ENCODE measurements around the gene ATP2B2.

The ATP2B2 gene

GRCh38 chr3:10408680-10409079 lies 96.7 kb downstream of the ATP2B2 start:
- no peak overlapping the region for H3K9ac ChIP-seq
- H2AFZ ChIP-seq (ENCODE audit: low read depth), result no peak overlapping the region
- H3K4me2 ChIP-seq, result no peak overlapping the region
- H4K20me1 ChIP-seq (ENCODE audit: insufficient read depth), result no peaks in the 10 kb centered on the region
- H3K27me3 ChIP-seq (ENCODE audit: insufficient read depth, low read depth), result no peaks in the 10 kb centered on the region
- H3K27ac ChIP-seq, result no peak overlapping the region
- TF ChIP-seq CTCF (conservative IDR thresholded peaks at IDR 0.05; ENCODE audit: low read depth, low read length), result no peak
- H3K4me3 ChIP-seq (IDR thresholded peaks at IDR 0.05; ENCODE audit: insufficient read depth, low read depth, low read length), result no peak overlapping the region
- no peaks in the 10 kb centered on the region for H3K4me1 ChIP-seq (ENCODE audit: low read depth, poor library complexity, severe bottlenecking)
- H3K79me2 ChIP-seq (ENCODE audit: insufficient read depth, low read depth), result no peaks in the 10 kb centered on the region
- H3K36me3 ChIP-seq (ENCODE audit: insufficient read depth), result no peaks in the 10 kb centered on the region

DNA sequence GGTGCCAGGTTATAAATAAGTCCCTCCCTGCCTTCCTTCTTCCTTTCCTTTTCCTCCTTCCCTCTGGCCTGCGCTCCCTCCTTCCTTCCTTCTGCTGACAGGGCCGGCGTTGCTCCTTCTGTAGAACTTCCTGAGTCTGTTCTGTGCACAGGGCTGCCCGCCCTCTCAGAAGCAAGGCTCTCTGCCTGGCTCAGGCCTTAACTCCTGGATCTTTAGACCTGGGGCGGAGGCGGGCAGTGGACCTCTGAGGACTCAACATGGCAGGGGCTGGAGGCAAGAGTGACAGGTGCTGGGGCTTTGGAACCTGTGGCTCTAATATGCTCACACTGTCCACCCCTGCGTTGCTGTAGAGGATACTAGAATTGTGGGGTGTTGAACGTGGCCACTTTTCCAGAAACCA lies 98.0 kb downstream of the ATP2B2 start:
- no peak for TF ChIP-seq CTCF (conservative IDR thresholded peaks at IDR 0.05; ENCODE audit: low read depth, low read length)
- Histone ChIP-seq H3K9ac (no peak overlapping the region), H3K4me3 (IDR thresholded peaks at IDR 0.05; ENCODE audit: insufficient read depth, low read depth, low read length) (no peak overlapping the region), H2AFZ (ENCODE audit: low read depth) (no peak overlapping the region), H3K36me3 (ENCODE audit: insufficient read depth) (no peaks in the 10 kb centered on the region), H3K79me2 (ENCODE audit: insufficient read depth, low read depth) (no peaks in the 10 kb centered on the region), H3K27me3 (ENCODE audit: insufficient read depth, low read depth) (no peaks in the 10 kb centered on the region), H3K4me2 (no peak overlapping the region), H4K20me1 (ENCODE audit: insufficient read depth) (no peaks in the 10 kb centered on the region), H3K4me1 (ENCODE audit: low read depth, poor library complexity, severe bottlenecking) (no peaks in the 10 kb centered on the region), H3K27ac (no peak overlapping the region)

DNA sequence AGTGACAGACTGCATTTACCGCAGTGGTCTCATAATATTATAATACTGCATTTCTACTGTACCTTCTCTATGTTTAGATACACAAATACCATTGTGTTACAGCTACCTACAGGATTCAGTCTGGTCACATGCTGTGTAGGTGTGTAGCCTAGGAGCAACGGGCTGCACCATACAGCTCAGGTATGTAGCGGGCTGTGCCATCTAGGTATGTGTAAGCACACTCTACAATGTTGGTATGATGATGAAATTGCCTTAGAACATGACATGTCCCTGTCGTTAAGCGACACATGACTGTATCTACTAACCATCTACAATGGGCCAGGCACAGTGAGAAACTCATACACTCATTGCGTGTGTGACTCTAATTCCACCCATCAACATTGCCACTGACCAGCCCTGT lies 99.0 kb downstream of the ATP2B2 start:
- H3K36me3 ChIP-seq (ENCODE audit: insufficient read depth), result no peaks in the 10 kb centered on the region
- no peaks in the 10 kb centered on the region for H3K79me2 ChIP-seq (ENCODE audit: insufficient read depth, low read depth)
- no peak overlapping the region for H2AFZ ChIP-seq (ENCODE audit: low read depth)
- no peak for TF ChIP-seq CTCF (conservative IDR thresholded peaks at IDR 0.05; ENCODE audit: low read depth, low read length)
- no peaks in the 10 kb centered on the region for H4K20me1 ChIP-seq (ENCODE audit: insufficient read depth)
- H3K4me1 ChIP-seq (ENCODE audit: low read depth, poor library complexity, severe bottlenecking), result no peaks in the 10 kb centered on the region
- H3K4me3 ChIP-seq (IDR thresholded peaks at IDR 0.05; ENCODE audit: insufficient read depth, low read depth, low read length), result no peak overlapping the region
- no peak overlapping the region for H3K4me2 ChIP-seq
- no peaks in the 10 kb centered on the region for H3K27me3 ChIP-seq (ENCODE audit: insufficient read depth, low read depth)
- no peak overlapping the region for H3K9ac ChIP-seq
- H3K27ac ChIP-seq, result no peak overlapping the region

DNA sequence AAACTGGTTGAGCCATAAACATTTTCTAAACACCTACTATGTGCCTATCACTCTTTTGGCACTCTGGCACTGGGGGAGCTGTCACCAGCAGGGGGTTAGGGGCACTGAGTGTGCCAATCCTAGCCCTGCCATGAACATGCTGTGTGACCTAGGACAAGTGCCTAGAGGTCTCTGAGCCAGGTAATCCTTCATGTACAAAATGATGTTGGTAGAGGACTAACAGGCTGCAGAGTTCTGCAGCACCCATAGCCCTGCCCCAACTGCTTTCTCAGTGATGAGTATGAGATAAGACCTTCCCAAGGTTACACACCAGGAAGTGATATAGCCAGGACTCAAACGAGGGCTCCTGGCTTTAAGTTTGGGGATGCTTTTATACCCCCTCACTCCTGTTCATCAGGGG lies 99.6 kb downstream of the ATP2B2 start:
- Histone ChIP-seq H2AFZ (ENCODE audit: low read depth) (no peak overlapping the region), H3K9ac (no peak overlapping the region), H3K4me3 (IDR thresholded peaks at IDR 0.05; ENCODE audit: insufficient read depth, low read depth, low read length) (no peak overlapping the region), H4K20me1 (ENCODE audit: insufficient read depth) (no peaks in the 10 kb centered on the region), H3K79me2 (ENCODE audit: insufficient read depth, low read depth) (no peaks in the 10 kb centered on the region), H3K27me3 (ENCODE audit: insufficient read depth, low read depth) (no peaks in the 10 kb centered on the region), H3K4me1 (ENCODE audit: low read depth, poor library complexity, severe bottlenecking) (no peaks in the 10 kb centered on the region), H3K36me3 (ENCODE audit: insufficient read depth) (no peaks in the 10 kb centered on the region), H3K27ac (no peak overlapping the region), H3K4me2 (no peak overlapping the region)
- TF ChIP-seq CTCF (conservative IDR thresholded peaks at IDR 0.05; ENCODE audit: low read depth, low read length), result no peak

GRCh38 chr3:10404876-10405275 lies 100.5 kb downstream of the ATP2B2 start:
- Histone ChIP-seq H3K27me3 (ENCODE audit: insufficient read depth, low read depth) (no peaks in the 10 kb centered on the region), H2AFZ (ENCODE audit: low read depth) (no peak overlapping the region)

More at GRCh38 chr3:10404876-10405275, 100.5 kb downstream of the ATP2B2 start:
- Histone ChIP-seq H3K36me3 (ENCODE audit: insufficient read depth) (no peaks in the 10 kb centered on the region), H3K4me3 (IDR thresholded peaks at IDR 0.05; ENCODE audit: insufficient read depth, low read depth, low read length) (no peak overlapping the region), H3K4me1 (ENCODE audit: low read depth, poor library complexity, severe bottlenecking) (no peaks in the 10 kb centered on the region), H4K20me1 (ENCODE audit: insufficient read depth) (no peaks in the 10 kb centered on the region), H3K9ac (no peak overlapping the region), H3K27ac (no peak overlapping the region), H3K4me2 (no peak overlapping the region), H3K79me2 (ENCODE audit: insufficient read depth, low read depth) (no peaks in the 10 kb centered on the region)
- no peak for TF ChIP-seq CTCF (conservative IDR thresholded peaks at IDR 0.05; ENCODE audit: low read depth, low read length)
